HG02840 (cell line): ENCODE measurements around the gene PAX1.

ENCODE experiments used
- ATAC-seq: cut with Tn5 transposase; IDR thresholded peaks from one replicate; pipeline ENCODE4 v1.9.1; 2021; ENCODE audit warnings: mild to moderate bottlenecking, moderate library complexity, moderate number of reproducible peaks; ENCODE audit not compliant: unreplicated experiment, low FRiP score

Gene PAX1

DNA sequence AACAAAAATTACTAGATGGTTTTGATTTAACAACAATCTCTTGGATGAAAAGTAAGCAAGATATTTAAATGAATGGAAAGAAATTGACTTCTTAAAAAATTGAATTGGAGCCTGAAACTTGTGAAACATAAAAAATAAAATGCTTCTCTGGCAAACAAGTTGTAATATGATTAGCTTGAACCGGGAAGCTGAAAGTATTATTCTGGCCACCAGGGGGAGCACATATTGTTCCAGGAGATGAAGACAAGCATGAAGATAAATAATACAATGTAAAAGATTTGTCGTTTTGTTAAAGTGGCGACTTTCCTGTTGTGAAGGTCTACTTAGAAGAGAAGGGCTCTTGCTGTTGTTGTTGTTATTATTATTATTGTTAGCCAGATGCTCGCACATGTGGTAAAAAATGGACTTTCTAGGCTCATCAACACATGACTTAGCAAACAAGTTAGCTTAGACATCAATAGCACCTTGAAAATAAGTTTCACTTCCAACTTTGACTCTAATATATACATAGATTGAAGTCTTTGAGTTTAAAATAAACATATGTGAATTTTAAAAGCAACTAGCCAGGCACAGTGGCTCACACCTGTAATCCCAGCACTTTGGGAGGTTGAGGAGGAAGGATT lies 14.2 kb downstream of the PAX1 start:
- ATAC-seq = no peak

DNA sequence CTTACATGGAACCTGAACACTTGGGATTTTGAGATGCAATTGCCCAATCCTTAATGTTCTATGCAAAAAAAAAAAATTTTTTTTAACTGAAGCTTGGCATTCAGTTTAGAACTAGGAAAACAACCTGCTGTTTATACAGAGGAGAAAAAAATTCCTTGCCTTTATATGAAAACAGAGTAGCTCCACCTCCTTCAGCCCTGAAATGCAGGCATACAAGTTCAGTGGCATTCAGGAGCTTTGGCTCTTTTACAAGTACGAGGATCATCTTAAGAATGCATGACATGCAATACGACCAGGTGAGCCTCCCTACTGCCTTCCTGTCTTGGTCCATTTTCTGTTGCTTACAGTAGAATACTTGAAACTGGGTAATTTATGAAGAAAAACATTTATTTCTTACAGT lies 20.4 kb downstream of the PAX1 start:
- ATAC-seq = no peak

GRCh38 chr20:21729316-21729715 lies 23.9 kb downstream of the PAX1 start:
- ATAC-seq = no peak

DNA sequence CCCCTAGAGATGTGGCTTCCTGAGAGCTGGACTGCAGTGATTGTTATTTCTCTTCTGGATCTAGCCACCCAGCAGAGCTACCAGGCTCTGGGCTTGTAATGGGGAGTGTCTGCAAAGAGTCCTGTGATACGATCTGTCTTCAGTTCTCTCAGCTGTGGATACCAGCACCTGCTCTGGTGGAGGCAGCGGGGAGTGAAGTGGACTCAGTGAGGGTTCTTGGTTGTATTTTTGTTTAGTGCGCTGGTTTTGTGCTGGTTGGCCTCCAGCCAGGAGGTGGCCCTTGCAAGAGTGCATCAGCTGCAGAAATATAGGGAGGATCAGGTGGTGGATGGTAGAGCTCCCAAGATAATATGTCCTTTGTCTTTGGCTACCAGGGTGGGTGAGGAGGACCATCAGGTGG lies 33.7 kb downstream of the PAX1 start:
- ATAC-seq = no peak

GRCh38 chr20:21739682-21740081 lies 34.2 kb downstream of the PAX1 start:
- ATAC-seq = no peak

GRCh38 chr20:21741266-21741665 lies 35.8 kb downstream of the PAX1 start:
- ATAC-seq = no peak

DNA sequence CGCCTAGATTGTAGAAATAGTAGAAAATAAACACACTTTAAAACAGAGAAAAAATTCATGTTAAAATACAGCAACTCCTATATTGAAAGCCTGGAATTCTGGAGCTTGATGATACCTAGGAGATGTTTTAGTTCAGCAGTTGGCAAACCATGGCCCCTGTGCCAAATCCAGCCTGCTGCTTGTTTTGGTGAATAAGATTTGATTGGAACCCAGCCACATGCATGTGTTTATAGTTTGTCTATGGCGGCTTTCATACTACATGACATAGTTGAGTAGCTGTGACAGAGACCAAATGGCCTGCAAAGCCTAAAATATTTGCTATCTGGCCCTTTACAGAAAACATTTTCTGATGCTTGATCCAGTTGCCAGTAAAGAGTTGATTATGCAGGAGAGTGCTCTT lies 57.2 kb downstream of the PAX1 start:
- no peak for ATAC-seq

GRCh38 chr20:21767200-21767738 lies 61.8 kb downstream of the PAX1 start:
- ATAC-seq = no peak

DNA sequence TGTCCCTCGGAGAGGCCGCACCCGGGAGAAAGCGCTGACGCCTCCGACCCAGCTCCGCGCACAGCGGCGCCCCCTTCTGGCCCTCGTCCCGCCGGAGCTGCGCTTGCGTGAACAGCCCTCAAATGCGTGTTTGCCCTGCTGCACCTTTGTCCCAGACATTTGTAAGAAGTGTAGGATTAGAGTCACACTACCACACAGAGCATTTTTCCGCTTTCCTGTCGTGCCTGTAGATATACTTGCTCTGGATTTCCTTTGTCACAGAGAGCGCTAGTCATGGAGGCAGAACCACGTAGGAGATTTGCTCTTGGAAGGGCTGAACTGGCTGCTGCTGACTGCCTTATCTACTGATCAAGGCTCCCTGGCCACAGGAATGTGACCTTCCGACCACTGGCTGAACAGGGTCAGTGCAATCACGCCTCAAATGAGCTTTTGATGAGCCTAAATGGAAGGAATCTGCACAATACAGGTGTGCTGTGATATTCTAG lies 62.3 kb downstream of the PAX1 start:
- ATAC-seq = no peak
